OCI-LY7 (cell line): Measurements from ENCODE around the gene DOLPP1.

Experiments used
- CTCF ChIP-seq: fragments of 200-600 bp; sonication (generic); conservative IDR thresholded peaks from 2 replicates; pipeline ENCODE4 v1.5.1; 2014; ENCODE audit warnings: mild to moderate bottlenecking, antibody characterized with exemption, low read length, moderate library complexity, mixed read lengths
- EZH2phosphoT487 ChIP-seq: fragments of 200-600 bp; sonication (generic); IDR thresholded peaks from 2 replicates; pipeline ENCODE4 v1.6.1; 2018; ENCODE audit warnings: low read depth, borderline replicate concordance, mild to moderate bottlenecking, mixed run types, antibody characterized with exemption, low read length, moderate library complexity, mixed read lengths

DNA sequence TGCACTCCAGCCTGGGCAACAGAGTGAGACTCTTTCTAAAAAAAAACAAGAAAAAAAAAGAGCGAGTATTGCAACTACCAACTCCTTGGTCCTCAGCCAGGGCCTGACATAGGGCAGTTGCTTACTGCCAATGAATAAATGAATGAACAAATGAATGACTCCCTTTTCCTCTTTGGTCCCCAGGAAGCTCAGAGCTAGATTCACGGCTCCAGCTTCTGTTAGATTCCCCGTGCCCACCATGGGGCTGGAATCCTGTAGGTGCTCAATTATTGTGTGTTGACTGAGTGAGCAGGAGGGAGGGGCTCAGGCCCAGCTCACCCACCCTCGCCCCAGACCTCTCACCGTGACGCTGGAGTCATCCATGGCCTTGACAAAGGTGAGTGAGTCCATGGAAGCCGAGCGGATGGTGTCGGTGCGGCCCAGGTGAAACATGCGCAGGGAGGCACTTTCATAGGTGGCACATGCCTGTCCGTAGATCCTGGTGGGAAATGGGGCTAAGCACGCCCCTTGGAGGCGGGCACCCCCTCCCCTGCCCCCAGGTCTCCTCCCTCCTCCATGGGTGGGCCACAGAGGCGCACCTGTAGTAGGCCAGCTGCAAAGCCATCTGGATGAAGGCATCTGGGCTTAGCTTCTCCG lies 16.9 kb downstream of the DOLPP1 start:
- no peak for TF ChIP-seq EZH2phosphoT487
- no peak for TF ChIP-seq CTCF
